SK-N-SH (cell line): ENCODE data around the gene TRPV6. TPM values are rescaled to one million over a fixed set of nuclear protein-coding genes. Genes with fewer than 3 reads are reported as not detected.

ENCODE experiments used
- CTCF ChIA-PET: fragments of 300-600, 350-600 bp; formaldehyde crosslinking; extraction: SDS; loops from one replicate; lab custom pipeline; 2021; lab: Yijun Ruan, JAX
- POLR2A ChIA-PET: fragments of 350-600 bp; sonication (Branson Sonifier 250); formaldehyde crosslinking; extraction: SDS; loops from one replicate; lab custom pipeline; 2020; ENCODE audit warnings: antibody characterized with exemption, inconsistent platforms; lab: Yijun Ruan, JAX
- DNase-seq: peaks from one replicate; pipeline ENCODE4 v3.0.0; 2012
- H2AFZ ChIP-seq: fragments of 200-600 bp; sonication (generic); 2 replicates; pipeline ENCODE4 v1.8.1; 2016; ENCODE audit warnings: antibody characterized with exemption, mild to moderate bottlenecking, low read depth
- H3F3A ChIP-seq: fragments of 200-600 bp; sonication (generic); replicated peaks from 2 replicates; pipeline ENCODE3; 2016; ENCODE audit warnings: antibody characterized with exemption, mild to moderate bottlenecking; ENCODE audit not compliant: insufficient read depth
- H3K27ac ChIP-seq, 2 experiments: fragments of 200-500 bp in 1 of 2; fragments of 200-600 bp in 1 of 2; sonication (Bioruptor generic) in 1 of 2; sonication (generic), shearing (Covaris generic) in 1 of 2; 2 replicates each; pipeline versions ENCODE4 v1.5.1 to v1.6.1; 2014 to 2016; ENCODE audit warnings: low read depth in 2 of 2, inconsistent platforms in 1 of 2, low read length in 1 of 2, mild to moderate bottlenecking in 1 of 2, mixed read lengths in 1 of 2
- H3K27me3 ChIP-seq: fragments of 200-600 bp; sonication (generic), shearing (Covaris generic); 2 replicates; pipeline ENCODE4 v1.6.1; 2016; ENCODE audit warnings: mixed run types; ENCODE audit not compliant: insufficient read depth
- H3K36me3 ChIP-seq, 2 experiments: fragments of 200-500 bp in 1 of 2; fragments of 200-600 bp in 1 of 2; sonication (Bioruptor generic) in 1 of 2; sonication (generic) in 1 of 2; replicated peaks in 1 of 2; 2 replicates each; pipeline versions ENCODE3 to v1.5.1; 2014 to 2016; ENCODE audit warnings: low read length in 1 of 2, mild to moderate bottlenecking in 1 of 2; ENCODE audit not compliant: insufficient read depth in 2 of 2, control insufficient read depth in 1 of 2
- H3K4me1 ChIP-seq, 2 experiments: fragments of 200-500 bp in 1 of 2; fragments of 200-600 bp in 1 of 2; sonication (Bioruptor generic) in 1 of 2; sonication (generic), shearing (Covaris generic) in 1 of 2; 2 replicates each; pipeline versions ENCODE4 v1.5.1 to v1.6.1; 2014 to 2016; ENCODE audit warnings: low read depth in 1 of 2, low read length in 1 of 2, mixed run types in 1 of 2; ENCODE audit not compliant: insufficient read depth in 2 of 2, control insufficient read depth in 1 of 2
- H3K4me2 ChIP-seq: fragments of 200-600 bp; sonication (generic), shearing (Covaris generic); 2 replicates; pipeline ENCODE4 v1.6.1; 2017; ENCODE audit warnings: mixed run types
- H3K4me3 ChIP-seq, 2 experiments: fragments of 200-500 bp in 1 of 2; fragments of 200-600 bp in 1 of 2; sonication (Bioruptor generic) in 1 of 2; sonication (generic), shearing (Covaris generic) in 1 of 2; 2 replicates each; pipeline versions ENCODE4 v1.5.1 to v1.8.1; 2014 to 2016; ENCODE audit warnings: low read depth in 2 of 2, inconsistent platforms in 1 of 2, low read length in 1 of 2, mild to moderate bottlenecking in 1 of 2, mixed read lengths in 1 of 2, moderate library complexity in 1 of 2
- H3K79me2 ChIP-seq: fragments of 200-600 bp; sonication (generic); 2 replicates; pipeline ENCODE4 v1.8.1; 2017; ENCODE audit warnings: mild to moderate bottlenecking; ENCODE audit not compliant: insufficient read depth
- H3K9ac ChIP-seq: fragments of 200-600 bp; sonication (generic); 2 replicates; pipeline ENCODE4 v1.6.1; 2017; ENCODE audit warnings: mixed run types
- H3K9me2 ChIP-seq: fragments of 200-600 bp; sonication (generic); 2 replicates; pipeline ENCODE4 v1.6.1; 2017; ENCODE audit warnings: mixed run types
- H3K9me3 ChIP-seq: fragments of 200-600 bp; sonication (generic); 2 replicates; pipeline ENCODE4 v1.6.1; 2017; ENCODE audit warnings: mixed run types, mild to moderate bottlenecking, moderate library complexity
- H4K20me1 ChIP-seq: fragments of 200-600 bp; sonication (generic); 2 replicates; pipeline ENCODE4 v1.6.1; 2017; ENCODE audit warnings: mild to moderate bottlenecking, mixed run types; ENCODE audit not compliant: insufficient read depth
- CHD2 ChIP-seq: fragments of 150-350 bp; IDR thresholded peaks from 2 replicates; pipeline ENCODE4 v1.6.1; 2018; ENCODE audit warnings: low read length; ENCODE audit not compliant: partially characterized antibody
- ELF1 ChIP-seq: IDR thresholded peaks from 2 replicates; pipeline ENCODE4 v1.4.0; 2012
- GABPA ChIP-seq: IDR thresholded peaks from 2 replicates; pipeline ENCODE4 v1.4.0; 2012; ENCODE audit warnings: low read depth, mild to moderate bottlenecking
- GATA2 ChIP-seq: sonication (generic); formaldehyde crosslinking; IDR thresholded peaks from 2 replicates; pipeline ENCODE4 v1.5.0; 2020; ENCODE audit warnings: mild to moderate bottlenecking, missing genetic modification reagents
- JUND ChIP-seq: IDR thresholded peaks from 2 replicates; pipeline ENCODE4 v1.4.0; 2012
- MAX ChIP-seq: IDR thresholded peaks from 2 replicates; pipeline ENCODE4 v1.4.0; 2012; ENCODE audit warnings: low read depth
- MEF2A ChIP-seq: IDR thresholded peaks from 2 replicates; pipeline ENCODE4 v1.4.0; 2012; ENCODE audit warnings: low read depth, borderline replicate concordance
- MXI1 ChIP-seq: IDR thresholded peaks from 2 replicates; pipeline ENCODE4 v1.6.1; 2012; ENCODE audit warnings: mild to moderate bottlenecking, low read depth, low read length, improper control_type of control experiment
- NRF1 ChIP-seq: IDR thresholded peaks from 2 replicates; pipeline ENCODE4 v1.6.1; 2012; ENCODE audit warnings: low read depth, mild to moderate bottlenecking, low read length
- RFX5 ChIP-seq: IDR thresholded peaks from 2 replicates; pipeline ENCODE4 v1.6.1; 2012; ENCODE audit warnings: mild to moderate bottlenecking, improper control_type of control experiment, low read length
- SMC3 ChIP-seq: IDR thresholded peaks from 2 replicates; pipeline ENCODE4 v1.6.1; 2012; ENCODE audit warnings: low read depth, low read length, improper control_type of control experiment
- TAF1 ChIP-seq: IDR thresholded peaks from 2 replicates; pipeline ENCODE4 v1.6.1; 2012; ENCODE audit warnings: low read depth, mild to moderate bottlenecking, low read length, moderate library complexity, borderline replicate concordance
- TCF12 ChIP-seq: IDR thresholded peaks from 2 replicates; pipeline ENCODE4 v1.4.0; 2012
- TEAD4 ChIP-seq: IDR thresholded peaks from 2 replicates; pipeline ENCODE4 v1.4.0; 2012; ENCODE audit warnings: mild to moderate bottlenecking, borderline replicate concordance; ENCODE audit not compliant: insufficient read depth
- USF1 ChIP-seq: IDR thresholded peaks from 2 replicates; pipeline ENCODE4 v1.4.0; 2012; ENCODE audit warnings: low read depth, borderline replicate concordance
- WGBS: methylation state at CpG from one replicate; pipeline ENCODE4 v1.1.6; 2017; ENCODE audit warnings: low lambda C conversion rate; 5-methylcytosine and 5-hydroxymethylcytosine counted together
- polyA plus RNA-seq, 3 experiments: library from polyadenylated mRNA; depleted of rRNA; stranded (reverse); fragments of >200 nt; gene quantifications; 2 replicates each; pipeline ENCODE4 v1.2.3, GENCODE V29; 2012
- TF ChIP-seq, protein P1 (sequence below): IDR thresholded peaks from 2 replicates; pipeline ENCODE4 v1.4.0; 2012; ENCODE audit warnings: low read depth, borderline replicate concordance
- TF ChIP-seq, protein P2 (sequence below): fragments of 200-600 bp; sonication (generic); IDR thresholded peaks from 2 replicates; pipeline ENCODE4 v1.6.1; 2017; ENCODE audit warnings: antibody characterized with exemption, mild to moderate bottlenecking, moderate library complexity

Gene TRPV6
- polyA plus RNA-seq, 1 of the 3 experiments (the other 2 are of a cell fraction), result not detected

DNA sequence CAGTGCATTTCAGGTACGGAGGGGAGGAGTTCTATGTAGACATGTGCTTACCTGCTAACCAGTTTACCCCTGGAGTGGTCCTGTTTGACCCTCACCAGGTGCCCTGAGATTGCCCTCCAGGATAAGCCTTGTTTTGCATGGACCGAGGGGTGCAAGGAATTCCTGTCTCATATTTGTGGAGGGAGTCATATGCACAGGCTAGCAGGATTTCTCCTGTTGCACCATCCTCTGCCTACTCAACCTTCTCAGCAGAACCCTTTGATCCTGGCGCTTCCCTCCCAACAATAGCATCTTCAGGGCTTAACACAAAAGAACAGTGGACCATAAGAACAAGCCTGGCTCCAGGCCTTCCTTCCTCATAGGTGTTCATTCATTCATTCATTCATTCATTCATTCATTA is 7.2 kb downstream of the TRPV6 start:
- Histone ChIP-seq H3K27me3 (peaks cover 75% of the 10 kb centered on the region; the same call in 1 of the 2 replicates), H3K27ac (no peak overlapping the region)
- CTCF ChIA-PET, result interaction anchor here (1.1 to 10.7 kb wide), 2 partner anchors 10 to 337 kb away, joined by 3 to 120 read pairs; no protein-coding TSS in a partner anchor

More for the DNA sequence above, 7.2 kb downstream of the TRPV6 start:
- DNase-seq, result no peak
- Histone ChIP-seq H3K9me3 (no peaks in the 10 kb centered on the region), H3K4me1 (no peaks in the 10 kb centered on the region), H3K9ac (no peak overlapping the region), H4K20me1 (no peaks in the 10 kb centered on the region), H3K9me2 (no peaks in the 10 kb centered on the region), H3F3A (no peaks in the 10 kb centered on the region), H3K4me3 (no peak overlapping the region), H2AFZ (no peak overlapping the region), H3K4me2 (no peak overlapping the region), H3K79me2 (no peaks in the 10 kb centered on the region), H3K36me3 (no peaks in the 10 kb centered on the region)
- POLR2A ChIA-PET, result no interaction called here
- TF ChIP-seq TEAD4, result no peak
- no peak for TF ChIP-seq GABPA
- TF ChIP-seq USF1, result no peak
- no peak for TF ChIP-seq RFX5
- TF ChIP-seq MXI1, result no peak
- TF ChIP-seq, protein P1, sequence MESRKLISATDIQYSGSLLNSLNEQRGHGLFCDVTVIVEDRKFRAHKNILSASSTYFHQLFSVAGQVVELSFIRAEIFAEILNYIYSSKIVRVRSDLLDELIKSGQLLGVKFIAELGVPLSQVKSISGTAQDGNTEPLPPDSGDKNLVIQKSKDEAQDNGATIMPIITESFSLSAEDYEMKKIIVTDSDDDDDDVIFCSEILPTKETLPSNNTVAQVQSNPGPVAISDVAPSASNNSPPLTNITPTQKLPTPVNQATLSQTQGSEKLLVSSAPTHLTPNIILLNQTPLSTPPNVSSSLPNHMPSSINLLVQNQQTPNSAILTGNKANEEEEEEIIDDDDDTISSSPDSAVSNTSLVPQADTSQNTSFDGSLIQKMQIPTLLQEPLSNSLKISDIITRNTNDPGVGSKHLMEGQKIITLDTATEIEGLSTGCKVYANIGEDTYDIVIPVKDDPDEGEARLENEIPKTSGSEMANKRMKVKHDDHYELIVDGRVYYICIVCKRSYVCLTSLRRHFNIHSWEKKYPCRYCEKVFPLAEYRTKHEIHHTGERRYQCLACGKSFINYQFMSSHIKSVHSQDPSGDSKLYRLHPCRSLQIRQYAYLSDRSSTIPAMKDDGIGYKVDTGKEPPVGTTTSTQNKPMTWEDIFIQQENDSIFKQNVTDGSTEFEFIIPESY, result no peak
- TF ChIP-seq SMC3, result no peak
- no peak for TF ChIP-seq TAF1
- TF ChIP-seq JUND, result no peak
- TF ChIP-seq MAX, result no peak
- TF ChIP-seq NRF1, result no peak
- TF ChIP-seq ELF1, result no peak
- no peak for TF ChIP-seq GATA2 (CRISPR knock-in tag)
- TF ChIP-seq CHD2, result no peak
- TF ChIP-seq, protein P2, sequence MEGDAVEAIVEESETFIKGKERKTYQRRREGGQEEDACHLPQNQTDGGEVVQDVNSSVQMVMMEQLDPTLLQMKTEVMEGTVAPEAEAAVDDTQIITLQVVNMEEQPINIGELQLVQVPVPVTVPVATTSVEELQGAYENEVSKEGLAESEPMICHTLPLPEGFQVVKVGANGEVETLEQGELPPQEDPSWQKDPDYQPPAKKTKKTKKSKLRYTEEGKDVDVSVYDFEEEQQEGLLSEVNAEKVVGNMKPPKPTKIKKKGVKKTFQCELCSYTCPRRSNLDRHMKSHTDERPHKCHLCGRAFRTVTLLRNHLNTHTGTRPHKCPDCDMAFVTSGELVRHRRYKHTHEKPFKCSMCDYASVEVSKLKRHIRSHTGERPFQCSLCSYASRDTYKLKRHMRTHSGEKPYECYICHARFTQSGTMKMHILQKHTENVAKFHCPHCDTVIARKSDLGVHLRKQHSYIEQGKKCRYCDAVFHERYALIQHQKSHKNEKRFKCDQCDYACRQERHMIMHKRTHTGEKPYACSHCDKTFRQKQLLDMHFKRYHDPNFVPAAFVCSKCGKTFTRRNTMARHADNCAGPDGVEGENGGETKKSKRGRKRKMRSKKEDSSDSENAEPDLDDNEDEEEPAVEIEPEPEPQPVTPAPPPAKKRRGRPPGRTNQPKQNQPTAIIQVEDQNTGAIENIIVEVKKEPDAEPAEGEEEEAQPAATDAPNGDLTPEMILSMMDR, result no peak
- TF ChIP-seq MEF2A, result no peak
- TF ChIP-seq TCF12, result no peak
- 45% methylated on average over 3 of the region's 3 CpGs for WGBS
